CD4-positive, alpha-beta T cell (primary cell): ENCODE measurements around the gene TMEM164. TPM values are rescaled to one million over a fixed set of nuclear protein-coding genes. Genes with fewer than 3 reads are reported as not detected.

Experiments used
- ATAC-seq: fragments of 200-7000 bp; cut with Tn5 transposase; one replicate; pipeline ENCODE4 v1.10.0; 2022; ENCODE audit warnings: mild to moderate bottlenecking; ENCODE audit not compliant: poor library complexity
- CTCF ChIA-PET: fragments of 350-600 bp; sonication (Branson Sonifier 250); formaldehyde crosslinking; loops from one replicate; lab custom pipeline; 2021; ENCODE audit warnings: antibody characterized with exemption, inconsistent platforms; lab: Charles Lee
- POLR2A ChIA-PET: fragments of 350-600 bp; sonication (Branson Sonifier 250); formaldehyde crosslinking; loops from one replicate; lab custom pipeline; 2021; ENCODE audit warnings: antibody characterized with exemption, inconsistent platforms; lab: Charles Lee
- DNase-seq, 14 experiments: peaks; one replicate each; pipeline ENCODE4 v3.0.0-alpha.2; 2013 to 2020; ENCODE audit warnings: mixed read lengths in 2 of 14
- H3K27ac ChIP-seq, 2 donors: one replicate each; pipeline versions ENCODE4 v1.5.1 to v1.7.0; 2013; ENCODE audit warnings: low read length in 2 of 2, low read depth in 1 of 2, mild to moderate bottlenecking in 1 of 2
- H3K27me3 ChIP-seq, 2 experiments: 1 replicate in 1 of 2; 2 replicates in 1 of 2; pipeline versions ENCODE4 v1.6.1 to v1.7.0; 2013; ENCODE audit warnings: low read length in 2 of 2, control low read depth in 1 of 2, mild to moderate bottlenecking in 1 of 2, moderate library complexity in 1 of 2; ENCODE audit not compliant: insufficient read depth in 2 of 2, control insufficient read depth in 1 of 2
- H3K36me3 ChIP-seq: one replicate; pipeline ENCODE4 v1.6.1; 2013; ENCODE audit warnings: low read length, control low read depth; ENCODE audit not compliant: insufficient read depth
- H3K4me1 ChIP-seq: one replicate; pipeline ENCODE4 v1.6.1; 2013; ENCODE audit warnings: low read length, control low read depth; ENCODE audit not compliant: insufficient read depth
- H3K4me3 ChIP-seq: one replicate; pipeline ENCODE4 v1.5.1; 2013; ENCODE audit warnings: mild to moderate bottlenecking, low read length, moderate library complexity
- H3K9me3 ChIP-seq, 2 experiments: 1 replicate in 1 of 2; 2 replicates in 1 of 2; pipeline versions ENCODE4 v1.6.1 to v1.7.0; 2013; ENCODE audit warnings: low read length in 2 of 2, mild to moderate bottlenecking in 2 of 2, control low read depth in 1 of 2, moderate library complexity in 1 of 2; ENCODE audit not compliant: control insufficient read depth in 1 of 2, insufficient read depth in 1 of 2
- H3K27ac Mint-ChIP-seq: one replicate; pipeline ENCODE4 v1.8.0; 2020; ENCODE audit warnings: mixed read lengths
- H3K27me3 Mint-ChIP-seq: one replicate; pipeline ENCODE4 v1.8.0; 2021; ENCODE audit warnings: mixed read lengths
- H3K36me3 Mint-ChIP-seq: one replicate; pipeline ENCODE4 v1.8.0; 2021; ENCODE audit warnings: low read depth, mixed read lengths
- H3K4me1 Mint-ChIP-seq: one replicate; pipeline ENCODE4 v1.8.0; 2021; ENCODE audit warnings: low read depth, mixed read lengths
- H3K4me3 Mint-ChIP-seq: one replicate; pipeline ENCODE4 v1.8.0; 2020; ENCODE audit warnings: mild to moderate bottlenecking, mixed read lengths
- H3K9me3 Mint-ChIP-seq: one replicate; pipeline ENCODE4 v1.8.0; 2020; ENCODE audit warnings: mixed read lengths
- intact Hi-C, 2 experiments: fragments of 100-400 bp; cut with DNase I in 1 of 2; cut with micrococcal nuclease in 1 of 2; formaldehyde crosslinking; loops; one replicate each; pipeline versions ENCODE4 v1.15.1 to v1.9.0; 2023 to 2025; cut with DNase I, micrococcal nuclease
- total RNA-seq, 174 experiments: library from RNA in 2 of 174; stranded (reverse) in 2 of 174; gene quantifications; one replicate each; pipeline ENCODE4 v1.2.3 and lab custom pipeline; 2021 to 2026
- TF ChIP-seq, protein P1 (sequence below): fragments of 200-600 bp; IDR thresholded peaks from one replicate; pipeline ENCODE4 v1.8.0; 2022; ENCODE audit warnings: antibody characterized with exemption, mild to moderate bottlenecking

Gene TMEM164
- total RNA-seq, 2 experiments from 2014 or later, result 11.1 to 13.4 TPM

DNA sequence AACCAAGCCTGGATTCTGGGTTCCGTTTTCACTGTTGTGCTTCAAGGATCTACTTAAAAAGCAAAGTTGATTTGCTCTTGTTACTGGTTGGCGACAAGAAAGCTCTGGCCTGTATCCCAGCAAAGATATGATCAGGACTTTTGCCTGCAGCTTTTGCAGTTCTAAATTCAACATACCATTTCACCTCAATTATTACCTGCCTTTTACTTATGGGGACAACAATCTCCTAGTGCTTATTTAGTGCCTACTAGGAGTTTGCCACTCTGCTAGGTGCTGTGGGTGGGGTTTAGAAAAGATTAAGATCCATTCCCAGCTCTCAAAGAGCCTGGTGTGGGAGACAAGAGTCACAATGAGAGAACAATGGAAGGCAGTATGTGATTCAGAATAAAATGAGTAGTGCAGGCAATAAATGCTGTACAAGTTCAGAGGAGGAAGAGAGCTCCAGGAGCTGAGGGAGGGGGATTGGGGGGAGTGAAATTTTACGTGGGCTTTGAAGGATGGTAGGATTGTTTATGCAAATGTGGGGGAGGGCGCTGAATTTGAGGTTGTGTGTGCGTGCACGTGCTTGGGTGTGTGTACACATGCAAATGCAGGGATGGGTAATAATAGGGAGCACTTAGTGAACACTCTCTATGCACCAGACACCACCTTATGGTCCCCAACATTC, 5.0 kb upstream of the TMEM164 start:
- DNase-seq (no peak), ATAC-seq (no peak)
- H3K4me3 ChIP-seq, result no peak overlapping the region
- peaks cover 5% of the 10 kb centered on the region for H3K36me3 Mint-ChIP-seq
- H3K9me3 ChIP-seq, result no peaks in the 10 kb centered on the region
- peaks cover 12% of the 10 kb centered on the region for H3K4me1 Mint-ChIP-seq
- no peaks in the 10 kb centered on the region for H3K9me3 Mint-ChIP-seq
- no peak overlapping the region for H3K4me3 Mint-ChIP-seq
- H3K4me1 ChIP-seq, result peaks cover 6% of the 10 kb centered on the region
- H3K27ac Mint-ChIP-seq, result no peak overlapping the region
- POLR2A ChIA-PET, result interaction anchor here (0.7 kb wide), 1 partner anchor 13 kb away, joined by 3 read pairs; no protein-coding TSS in a partner anchor
- TF ChIP-seq, protein P1, sequence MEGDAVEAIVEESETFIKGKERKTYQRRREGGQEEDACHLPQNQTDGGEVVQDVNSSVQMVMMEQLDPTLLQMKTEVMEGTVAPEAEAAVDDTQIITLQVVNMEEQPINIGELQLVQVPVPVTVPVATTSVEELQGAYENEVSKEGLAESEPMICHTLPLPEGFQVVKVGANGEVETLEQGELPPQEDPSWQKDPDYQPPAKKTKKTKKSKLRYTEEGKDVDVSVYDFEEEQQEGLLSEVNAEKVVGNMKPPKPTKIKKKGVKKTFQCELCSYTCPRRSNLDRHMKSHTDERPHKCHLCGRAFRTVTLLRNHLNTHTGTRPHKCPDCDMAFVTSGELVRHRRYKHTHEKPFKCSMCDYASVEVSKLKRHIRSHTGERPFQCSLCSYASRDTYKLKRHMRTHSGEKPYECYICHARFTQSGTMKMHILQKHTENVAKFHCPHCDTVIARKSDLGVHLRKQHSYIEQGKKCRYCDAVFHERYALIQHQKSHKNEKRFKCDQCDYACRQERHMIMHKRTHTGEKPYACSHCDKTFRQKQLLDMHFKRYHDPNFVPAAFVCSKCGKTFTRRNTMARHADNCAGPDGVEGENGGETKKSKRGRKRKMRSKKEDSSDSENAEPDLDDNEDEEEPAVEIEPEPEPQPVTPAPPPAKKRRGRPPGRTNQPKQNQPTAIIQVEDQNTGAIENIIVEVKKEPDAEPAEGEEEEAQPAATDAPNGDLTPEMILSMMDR, result no peak
- no peaks in the 10 kb centered on the region for H3K27me3 ChIP-seq
- CTCF ChIA-PET, result no interaction called here
- no peaks in the 10 kb centered on the region for H3K27me3 Mint-ChIP-seq
- no peak overlapping the region for H3K27ac ChIP-seq
- no peaks in the 10 kb centered on the region for H3K36me3 ChIP-seq
- intact Hi-C loops, result no loop called here

DNA sequence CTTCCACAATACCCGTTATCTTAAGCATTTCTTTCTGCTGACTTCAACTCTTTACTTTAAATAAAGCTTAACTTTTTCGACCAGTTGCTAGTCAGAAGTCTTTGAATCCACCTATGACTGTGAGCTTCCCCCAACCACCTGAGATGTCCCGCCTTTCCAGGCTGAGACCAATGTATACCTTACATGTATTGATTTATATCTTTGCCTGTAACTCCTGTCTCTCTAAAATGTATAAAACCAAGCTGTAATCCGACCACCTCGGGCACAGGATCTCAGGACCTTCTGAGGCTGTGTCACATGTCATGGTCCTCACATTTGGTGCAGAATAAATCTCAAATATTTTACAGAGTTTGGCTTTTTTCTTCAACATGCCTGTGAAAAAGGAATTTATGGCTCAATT, 2.9 kb upstream of the TMEM164 start:
- H3K36me3 Mint-ChIP-seq, result peaks cover 11% of the 10 kb centered on the region
- no peak overlapping the region for H3K4me3 Mint-ChIP-seq
- ATAC-seq (no peak), DNase-seq (no peak)
- H3K4me1 Mint-ChIP-seq, result peaks cover 27% of the 10 kb centered on the region
- H3K27me3 Mint-ChIP-seq, result no peaks in the 10 kb centered on the region
- H3K4me1 ChIP-seq, result peaks cover 22% of the 10 kb centered on the region
- ChIA-PET CTCF (no interaction called here), POLR2A (no interaction called here)
- H3K27ac Mint-ChIP-seq, result no peak overlapping the region
- H3K36me3 ChIP-seq, result no peaks in the 10 kb centered on the region
- TF ChIP-seq, protein P1, result no peak
- H3K27ac ChIP-seq, result no peak overlapping the region
- no peaks in the 10 kb centered on the region for H3K27me3 ChIP-seq
- no peaks in the 10 kb centered on the region for H3K9me3 ChIP-seq
- no peak overlapping the region for H3K4me3 ChIP-seq
- no peaks in the 10 kb centered on the region for H3K9me3 Mint-ChIP-seq
- intact Hi-C loops, result loop anchor here in 1 of 2 experiments (5.0 kb wide), 4 partner anchors 268 to 1682 kb away; partner anchors contain the start of genes ACSL4, ALG13 and NXT2

DNA sequence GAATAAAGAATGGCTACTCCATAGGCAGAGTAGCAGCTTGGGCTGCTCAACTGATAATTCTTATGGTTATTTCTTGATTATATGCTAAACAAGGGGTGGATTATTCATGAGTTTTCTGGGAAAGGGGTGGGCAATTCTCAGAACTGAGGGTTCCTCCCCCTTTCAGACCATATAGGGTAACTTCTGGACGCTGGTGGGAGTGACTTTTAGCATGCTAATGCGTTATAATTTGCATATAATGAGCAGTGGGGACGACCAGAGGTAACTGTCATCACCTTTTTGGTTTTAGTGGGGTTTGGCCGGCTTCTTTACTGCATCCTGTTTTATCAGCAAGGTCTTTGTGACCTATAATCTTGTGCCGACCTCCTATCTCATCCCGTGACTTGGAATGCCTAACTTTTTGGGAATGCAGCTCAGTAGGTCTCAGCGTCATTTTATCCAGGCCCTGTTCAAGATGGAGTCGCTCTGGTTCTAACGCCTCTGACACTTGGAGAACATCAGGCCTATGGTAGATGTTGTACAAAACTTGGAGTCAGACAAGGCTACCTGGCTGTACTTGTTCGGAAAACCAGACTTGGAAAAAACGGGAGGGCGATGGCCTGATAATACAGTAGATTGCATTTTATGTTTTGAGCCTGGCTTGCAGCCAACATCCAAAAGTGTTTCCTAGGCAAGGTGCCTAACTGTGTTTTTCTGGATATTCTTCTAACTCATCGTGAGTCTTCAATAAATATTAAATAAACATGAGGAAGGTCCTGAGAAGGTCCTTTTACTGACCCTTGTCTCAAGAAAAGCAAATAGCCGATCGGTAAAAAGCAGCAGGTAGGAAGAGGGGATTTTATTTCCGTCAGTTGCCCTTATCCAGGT, 1.8 kb upstream of the TMEM164 start:
- ChIA-PET CTCF (no interaction called here), POLR2A (interaction anchor here (1.1 to 1.6 kb wide), 3 partner anchors 9 to 1680 kb away, joined by 3 to 5 read pairs (median 4); partner anchors contain the start of gene ALG13)
- H3K4me1 Mint-ChIP-seq, result peaks cover 33% of the 10 kb centered on the region
- peak overlapping the region; percentile 55 for H3K27ac Mint-ChIP-seq
- no peaks in the 10 kb centered on the region for H3K9me3 Mint-ChIP-seq
- Histone ChIP-seq H3K27me3 (no peaks in the 10 kb centered on the region), H3K36me3 (no peaks in the 10 kb centered on the region), H3K9me3 (no peaks in the 10 kb centered on the region), H3K4me3 (no peak overlapping the region), H3K27ac (no peak overlapping the region), H3K4me1 (peaks cover 27% of the 10 kb centered on the region)
- H3K4me3 Mint-ChIP-seq, result peak overlapping the region; percentile 97
- intact Hi-C loops, result loop anchor here in 1 of 2 experiments (5.0 kb wide), 4 partner anchors 269 to 1681 kb away; partner anchors contain the start of genes ACSL4, ALG13 and NXT2
- TF ChIP-seq, protein P1, result no peak
- DNase-seq, result peak in 1 of 14 experiments; percentile 10
- H3K27me3 Mint-ChIP-seq, result no peaks in the 10 kb centered on the region
- no peak for ATAC-seq
- peaks cover 12% of the 10 kb centered on the region for H3K36me3 Mint-ChIP-seq
